OCI-LY7 (cell line): ENCODE results near the gene TNS3.

Experiments
- CTCF ChIP-seq: fragments of 200-600 bp; sonication (generic); conservative IDR thresholded peaks from 2 replicates; pipeline ENCODE4 v1.5.1; 2014; ENCODE audit warnings: mild to moderate bottlenecking, antibody characterized with exemption, low read length, moderate library complexity, mixed read lengths
- EZH2phosphoT487 ChIP-seq: fragments of 200-600 bp; sonication (generic); IDR thresholded peaks from 2 replicates; pipeline ENCODE4 v1.6.1; 2018; ENCODE audit warnings: low read depth, borderline replicate concordance, mild to moderate bottlenecking, mixed run types, antibody characterized with exemption, low read length, moderate library complexity, mixed read lengths

GRCh38 chr7:47301657-47302295, 280.1 kb downstream of the TNS3 start:
- TF ChIP-seq CTCF (no peak), EZH2phosphoT487 (no peak)
